Activated CD8-positive, alpha-beta memory T cell treated with anti-CD3 and anti-CD28 coated beads for 24 hours (primary cell): ENCODE measurements around the gene KCNA5.

Source experiments
- DNase-seq: peaks from one replicate; pipeline ENCODE4 v3.0.0-alpha.2; 2020

The KCNA5 gene

GRCh38 chr12:5043589-5044419, at the start of gene KCNA5:
TSS of gene KCNA5 (plus strand) at chr12:5043879. CDS start at chr12:5044148, 269 bp downstream.
- no peak for DNase-seq

GRCh38 chr12:4994622-4995021, 49.1 kb upstream of the KCNA5 start:
- DNase-seq = no peak

- no peak for DNase-seq
Observed at GRCh38 chr12:4996714-4997113, 47.0 kb upstream of the KCNA5 start.

- DNase-seq = no peak
Observed at GRCh38 chr12:4997939-4998338, 45.7 kb upstream of the KCNA5 start.

- DNase-seq = no peak
Observed at GRCh38 chr12:5000204-5000603, 43.5 kb upstream of the KCNA5 start.

GRCh38 chr12:5000658-5001385, 42.9 kb upstream of the KCNA5 start:
- no peak for DNase-seq

- peak; percentile 61 for DNase-seq
Observed at GRCh38 chr12:5003025-5003666, 40.5 kb upstream of the KCNA5 start.

GRCh38 chr12:5008661-5009060, 35.0 kb upstream of the KCNA5 start:
- no peak for DNase-seq

GRCh38 chr12:5010151-5010550, 33.5 kb upstream of the KCNA5 start:
- DNase-seq = no peak

- no peak for DNase-seq
Observed at GRCh38 chr12:5012337-5012736, 31.3 kb upstream of the KCNA5 start.

- DNase-seq = no peak
Observed at GRCh38 chr12:5013266-5013730, 30.4 kb upstream of the KCNA5 start.

GRCh38 chr12:5014269-5014668, 29.4 kb upstream of the KCNA5 start:
- DNase-seq = no peak

GRCh38 chr12:5015711-5016492, 27.8 kb upstream of the KCNA5 start:
- no peak for DNase-seq

- no peak for DNase-seq
Observed at GRCh38 chr12:5016526-5016925, 27.2 kb upstream of the KCNA5 start.

- DNase-seq = no peak
Observed at GRCh38 chr12:5017638-5018348, 25.9 kb upstream of the KCNA5 start.

- no peak for DNase-seq
Observed at GRCh38 chr12:5018677-5019076, 25.0 kb upstream of the KCNA5 start.

- DNase-seq = no peak
Observed at GRCh38 chr12:5022025-5022424, 21.7 kb upstream of the KCNA5 start.

- peak; percentile 68 for DNase-seq
Observed at GRCh38 chr12:5022465-5023061, 21.1 kb upstream of the KCNA5 start.

- no peak for DNase-seq
Observed at GRCh38 chr12:5023842-5024241, 19.8 kb upstream of the KCNA5 start.

GRCh38 chr12:5026342-5026938, 17.2 kb upstream of the KCNA5 start:
- DNase-seq = no peak
